ENCODE data around the gene LAMC3. TPM values are rescaled to one million over a fixed set of nuclear protein-coding genes. Genes with fewer than 3 reads are reported as not detected.

The LAMC3 gene
- total RNA-seq, 2 donors from 2014 or later: 16.7 to 41.2 TPM

DNA sequence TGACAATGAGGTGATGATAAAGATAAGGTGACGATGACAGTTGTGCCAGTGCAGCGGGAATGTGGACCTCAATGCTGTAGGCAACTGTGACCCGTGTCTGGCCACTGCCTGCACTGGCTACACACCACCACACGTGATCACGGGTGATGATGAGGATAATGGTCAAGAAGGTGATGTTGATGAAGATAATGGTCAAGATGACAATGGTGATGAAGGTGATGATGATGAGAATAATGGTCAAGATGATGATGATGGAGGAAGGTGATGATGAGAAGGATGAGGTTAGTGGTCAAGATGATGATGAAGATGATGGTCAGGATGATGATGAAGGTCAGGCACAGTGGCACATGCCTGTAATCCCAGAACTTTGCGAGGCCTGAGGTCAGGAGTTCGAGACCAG lies 56.6 kb downstream of the LAMC3 start:
- no peak overlapping the region for H3K4me3 ChIP-seq (ENCODE audit: low read length)
- Mint-ChIP-seq H3K9me3 (no peaks in the 10 kb centered on the region), H3K4me3 (no peak overlapping the region), H3K4me1 (no peaks in the 10 kb centered on the region), H3K27me3 (ENCODE audit: insufficient read depth) (no peaks in the 10 kb centered on the region), H3K27ac (no peak overlapping the region), H3K36me3 (ENCODE audit: low read depth) (peaks cover 20% of the 10 kb centered on the region)
- H3K9me3 ChIP-seq (ENCODE audit: control insufficient read depth, low read length): no peaks in the 10 kb centered on the region
- no peaks in the 10 kb centered on the region for H3K27me3 ChIP-seq (ENCODE audit: control insufficient read depth, insufficient read depth, low read length, poor library complexity, severe bottlenecking)
- no peak overlapping the region for H3K9ac ChIP-seq (ENCODE audit: extremely low read depth, low read length, poor library complexity, severe bottlenecking)
- no peak overlapping the region for H3K27ac ChIP-seq (ENCODE audit: low read depth, low read length)
- WGBS, 2 experiments (ENCODE audit: insufficient coverage in 1 of 2, insufficient read length in 1 of 2): 96 to 97% methylated on average over 6 to 7 of the region's 7 CpGs
- H3K36me3 ChIP-seq (ENCODE audit: control insufficient read depth, insufficient read depth, low read length): no peaks in the 10 kb centered on the region
- DNase-seq: no peak
- no peaks in the 10 kb centered on the region for H3K4me1 ChIP-seq (ENCODE audit: control insufficient read depth, insufficient read depth, low read length)
- TF ChIP-seq, protein P1, sequence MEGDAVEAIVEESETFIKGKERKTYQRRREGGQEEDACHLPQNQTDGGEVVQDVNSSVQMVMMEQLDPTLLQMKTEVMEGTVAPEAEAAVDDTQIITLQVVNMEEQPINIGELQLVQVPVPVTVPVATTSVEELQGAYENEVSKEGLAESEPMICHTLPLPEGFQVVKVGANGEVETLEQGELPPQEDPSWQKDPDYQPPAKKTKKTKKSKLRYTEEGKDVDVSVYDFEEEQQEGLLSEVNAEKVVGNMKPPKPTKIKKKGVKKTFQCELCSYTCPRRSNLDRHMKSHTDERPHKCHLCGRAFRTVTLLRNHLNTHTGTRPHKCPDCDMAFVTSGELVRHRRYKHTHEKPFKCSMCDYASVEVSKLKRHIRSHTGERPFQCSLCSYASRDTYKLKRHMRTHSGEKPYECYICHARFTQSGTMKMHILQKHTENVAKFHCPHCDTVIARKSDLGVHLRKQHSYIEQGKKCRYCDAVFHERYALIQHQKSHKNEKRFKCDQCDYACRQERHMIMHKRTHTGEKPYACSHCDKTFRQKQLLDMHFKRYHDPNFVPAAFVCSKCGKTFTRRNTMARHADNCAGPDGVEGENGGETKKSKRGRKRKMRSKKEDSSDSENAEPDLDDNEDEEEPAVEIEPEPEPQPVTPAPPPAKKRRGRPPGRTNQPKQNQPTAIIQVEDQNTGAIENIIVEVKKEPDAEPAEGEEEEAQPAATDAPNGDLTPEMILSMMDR (conservative IDR thresholded peaks at IDR 0.05): no peak

DNA sequence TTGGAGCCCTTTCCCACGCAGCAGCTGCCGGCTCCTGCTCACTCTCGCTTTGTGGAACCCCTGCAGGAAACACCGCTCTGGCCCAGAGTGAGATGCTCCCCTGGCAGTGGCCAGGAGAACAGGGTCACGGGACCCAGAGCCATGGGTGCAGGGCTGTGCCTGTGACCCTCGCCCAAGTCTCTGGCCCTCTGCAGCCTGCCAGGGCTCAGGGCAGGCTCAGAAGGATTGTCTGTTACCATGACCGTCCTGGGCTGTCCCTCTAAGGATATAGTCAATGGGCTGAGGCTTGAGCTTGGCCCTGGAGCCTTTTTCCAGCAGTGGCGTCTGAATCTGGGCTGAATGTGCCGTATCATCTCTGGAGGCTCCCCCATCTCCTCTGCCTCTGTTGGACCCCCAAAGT lies 58.7 kb downstream of the LAMC3 start:
- Histone ChIP-seq H3K9me3 (ENCODE audit: control insufficient read depth, low read length) (no peaks in the 10 kb centered on the region), H3K4me3 (ENCODE audit: low read length) (no peak overlapping the region), H3K4me1 (ENCODE audit: control insufficient read depth, insufficient read depth, low read length) (no peaks in the 10 kb centered on the region), H3K9ac (ENCODE audit: extremely low read depth, low read length, poor library complexity, severe bottlenecking) (no peak overlapping the region), H3K36me3 (ENCODE audit: control insufficient read depth, insufficient read depth, low read length) (no peaks in the 10 kb centered on the region), H3K27ac (ENCODE audit: low read depth, low read length) (no peak overlapping the region), H3K27me3 (ENCODE audit: control insufficient read depth, insufficient read depth, low read length, poor library complexity, severe bottlenecking) (no peaks in the 10 kb centered on the region)
- no peak for DNase-seq
- no peaks in the 10 kb centered on the region for H3K9me3 Mint-ChIP-seq
- H3K27me3 Mint-ChIP-seq (ENCODE audit: insufficient read depth): no peaks in the 10 kb centered on the region
- 78 to 80% methylated on average over 5 to 9 of the region's 9 CpGs for WGBS, 2 experiments (ENCODE audit: insufficient coverage in 1 of 2, insufficient read length in 1 of 2)
- no peak overlapping the region for H3K27ac Mint-ChIP-seq
- H3K36me3 Mint-ChIP-seq (ENCODE audit: low read depth): peaks cover 24% of the 10 kb centered on the region
- H3K4me3 Mint-ChIP-seq: no peak overlapping the region
- H3K4me1 Mint-ChIP-seq: no peaks in the 10 kb centered on the region
- TF ChIP-seq, protein P1 (conservative IDR thresholded peaks at IDR 0.05): no peak

DNA sequence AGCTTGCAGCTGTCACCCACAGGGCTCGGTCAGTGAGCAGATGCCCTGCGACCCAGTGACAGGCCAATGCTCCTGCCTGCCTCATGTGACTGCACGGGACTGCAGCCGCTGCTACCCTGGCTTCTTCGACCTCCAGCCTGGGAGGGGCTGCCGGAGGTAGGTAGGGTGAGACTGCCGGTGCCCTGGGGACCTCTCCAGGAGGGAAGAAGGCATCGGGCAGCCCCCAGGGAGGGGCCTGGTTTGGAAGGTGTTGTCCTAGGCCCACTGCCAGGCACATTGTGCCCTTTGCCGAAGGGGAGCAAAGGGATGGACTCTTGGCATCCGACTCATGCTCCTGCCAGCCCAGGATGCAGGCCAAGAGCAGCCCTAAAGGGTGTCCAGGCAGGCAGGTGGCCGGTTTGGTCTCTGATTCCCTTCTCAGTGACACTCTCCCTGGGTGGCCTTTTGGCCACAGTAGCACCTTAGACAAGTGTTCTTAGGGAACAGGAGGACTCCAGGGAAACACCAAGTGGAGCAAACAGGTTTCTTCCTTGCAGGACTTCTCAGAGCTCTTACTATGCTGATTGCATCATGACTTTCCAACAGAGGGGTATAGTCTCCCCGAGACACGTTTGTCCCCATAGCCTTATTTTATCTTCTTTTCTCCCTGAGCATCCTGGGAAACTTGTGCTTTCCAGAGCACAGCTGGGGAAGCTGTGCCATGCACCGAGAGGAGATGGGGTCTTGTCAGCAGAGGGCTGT lies 59.3 kb downstream of the LAMC3 start:
- 82 to 87% methylated on average over 9 to 14 of the region's 14 CpGs for WGBS, 2 experiments (ENCODE audit: insufficient coverage in 1 of 2, insufficient read length in 1 of 2)
- no peak overlapping the region for H3K4me3 Mint-ChIP-seq
- H3K36me3 Mint-ChIP-seq (ENCODE audit: low read depth): peaks cover 29% of the 10 kb centered on the region
- no peak overlapping the region for H3K9ac ChIP-seq (ENCODE audit: extremely low read depth, low read length, poor library complexity, severe bottlenecking)
- H3K27me3 ChIP-seq (ENCODE audit: control insufficient read depth, insufficient read depth, low read length, poor library complexity, severe bottlenecking): no peaks in the 10 kb centered on the region
- TF ChIP-seq, protein P1 (conservative IDR thresholded peaks at IDR 0.05): no peak
- no peak overlapping the region for H3K27ac ChIP-seq (ENCODE audit: low read depth, low read length)
- DNase-seq: no peak
- no peaks in the 10 kb centered on the region for H3K36me3 ChIP-seq (ENCODE audit: control insufficient read depth, insufficient read depth, low read length)
- no peaks in the 10 kb centered on the region for H3K27me3 Mint-ChIP-seq (ENCODE audit: insufficient read depth)
- no peaks in the 10 kb centered on the region for H3K9me3 Mint-ChIP-seq
- no peaks in the 10 kb centered on the region for H3K4me1 Mint-ChIP-seq
- no peaks in the 10 kb centered on the region for H3K4me1 ChIP-seq (ENCODE audit: control insufficient read depth, insufficient read depth, low read length)
- no peak overlapping the region for H3K27ac Mint-ChIP-seq
- no peaks in the 10 kb centered on the region for H3K9me3 ChIP-seq (ENCODE audit: control insufficient read depth, low read length)
- no peak overlapping the region for H3K4me3 ChIP-seq (ENCODE audit: low read length)

Measured in endodermal cell (in vitro differentiated cells).